ENCODE data around the gene CRTC3.
"Not testable (repeated sequence)": the region's sequence is repeated elsewhere in the genome, so short reads cannot be mapped to it uniquely, and the experiment has no call there.

CRTC3 gene

GRCh38 chr15:90510781-90511180 lies 18.9 kb upstream of the CRTC3 start:
- H3K9me3 Mint-ChIP-seq; ATAC-seq; H3K4me1 Mint-ChIP-seq; DNase-seq (ENCODE audit: low spot score in 2 of 2); H3K36me3 Mint-ChIP-seq: not testable (repeated sequence)
- H3K4me3 Mint-ChIP-seq = peak overlapping the region; percentile 41
- peak overlapping the region; percentile 1 for H3K27ac Mint-ChIP-seq

- Mint-ChIP-seq H3K27ac (peak overlapping the region; percentile 1), H3K4me3 (peak overlapping the region; percentile 41)
- H3K36me3 Mint-ChIP-seq; H3K4me1 Mint-ChIP-seq; ATAC-seq; H3K9me3 Mint-ChIP-seq; DNase-seq (ENCODE audit: low spot score in 2 of 2): not testable (repeated sequence)
Measured at GRCh38 chr15:90511211-90511618, 18.5 kb upstream of the CRTC3 start.

DNA sequence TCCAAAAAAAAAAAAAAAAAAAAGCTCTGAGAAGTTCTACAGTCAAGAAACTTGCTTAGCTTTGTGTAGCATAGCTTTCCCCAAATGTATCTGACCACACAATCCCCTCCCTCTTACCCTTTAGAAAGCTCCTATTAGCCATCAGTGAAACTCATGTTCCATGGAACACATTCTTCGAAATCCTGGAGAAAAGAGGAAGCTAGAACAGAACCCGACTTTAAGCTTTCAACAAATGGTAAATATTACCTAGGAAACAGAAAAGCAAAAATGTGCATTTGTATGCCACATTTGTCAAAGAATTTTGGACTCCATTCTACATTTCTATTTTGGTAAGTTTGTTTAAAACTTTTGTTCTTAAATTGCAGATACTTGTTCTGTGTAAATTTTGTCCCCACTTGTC lies 17.4 kb upstream of the CRTC3 start:
- ATAC-seq (no peak), DNase-seq (ENCODE audit: low spot score in 2 of 2) (no peak)
- H3K36me3 Mint-ChIP-seq = no peaks in the 10 kb centered on the region
- H3K4me1 Mint-ChIP-seq = peaks cover 6% of the 10 kb centered on the region
- no peaks in the 10 kb centered on the region for H3K9me3 Mint-ChIP-seq
- H3K27ac Mint-ChIP-seq = no peak overlapping the region
- no peak overlapping the region for H3K4me3 Mint-ChIP-seq

GRCh38 chr15:90512981-90513380 lies 16.7 kb upstream of the CRTC3 start:
- Mint-ChIP-seq H3K27ac (no peak overlapping the region), H3K36me3 (no peaks in the 10 kb centered on the region), H3K4me3 (no peak overlapping the region), H3K9me3 (no peaks in the 10 kb centered on the region), H3K4me1 (peaks cover 6% of the 10 kb centered on the region)
- ATAC-seq (no peak), DNase-seq (ENCODE audit: low spot score in 2 of 2) (no peak)

GRCh38 chr15:90513448-90513847 lies 16.3 kb upstream of the CRTC3 start:
- no peak for ATAC-seq
- no peak for DNase-seq (ENCODE audit: low spot score in 2 of 2)
- Mint-ChIP-seq H3K27ac (no peak overlapping the region), H3K36me3 (no peaks in the 10 kb centered on the region), H3K4me1 (peaks cover 6% of the 10 kb centered on the region), H3K9me3 (no peaks in the 10 kb centered on the region), H3K4me3 (no peak overlapping the region)

DNA sequence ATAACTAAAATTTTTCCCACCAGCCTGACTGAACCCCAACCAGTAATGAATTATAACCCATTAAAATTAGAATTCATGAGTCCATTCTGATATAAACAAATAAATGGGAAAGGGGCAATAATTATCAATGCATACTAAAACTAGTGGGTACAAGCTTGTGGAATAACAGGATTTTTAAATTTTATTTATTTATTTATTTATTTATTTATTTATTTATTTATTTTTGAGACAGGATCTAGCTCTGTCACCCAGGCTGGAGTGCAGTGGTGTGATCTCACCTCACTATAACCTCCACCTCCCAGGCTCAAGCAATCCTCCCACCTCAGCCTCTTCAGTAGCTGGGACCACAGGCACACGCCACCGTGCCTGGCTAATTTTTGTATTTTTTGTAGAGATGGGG lies 15.8 kb upstream of the CRTC3 start:
- H3K4me1 Mint-ChIP-seq; H3K9me3 Mint-ChIP-seq; ATAC-seq; H3K36me3 Mint-ChIP-seq; H3K27ac Mint-ChIP-seq; H3K4me3 Mint-ChIP-seq; DNase-seq (ENCODE audit: low spot score in 2 of 2): not testable (repeated sequence)

DNA sequence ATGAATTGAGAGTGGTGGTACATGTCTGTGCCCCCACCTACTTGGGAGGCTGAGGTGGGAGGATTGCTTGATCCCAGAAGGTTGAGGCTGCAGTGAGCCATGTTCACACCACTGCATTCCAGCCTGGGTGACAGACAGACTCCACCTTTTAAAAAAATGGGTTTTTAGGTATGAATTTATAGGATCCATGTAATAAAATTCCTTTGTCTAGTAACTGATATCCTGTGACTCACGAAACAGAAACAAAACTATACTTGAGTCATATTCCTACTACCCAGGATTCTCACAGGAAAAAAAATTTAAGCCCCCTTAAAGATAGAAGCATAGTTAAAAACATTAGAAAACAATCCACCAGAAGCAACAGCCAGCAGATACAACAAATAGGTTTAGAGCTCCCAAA lies 10.0 kb upstream of the CRTC3 start:
- Mint-ChIP-seq H3K36me3 (no peaks in the 10 kb centered on the region), H3K9me3 (no peaks in the 10 kb centered on the region), H3K27ac (no peak overlapping the region), H3K4me1 (peaks cover 4% of the 10 kb centered on the region), H3K4me3 (no peak overlapping the region)
- DNase-seq (ENCODE audit: low spot score in 2 of 2) (no peak), ATAC-seq (no peak)

GRCh38 chr15:90520365-90520764 lies 9.4 kb upstream of the CRTC3 start:
- no peaks in the 10 kb centered on the region for H3K36me3 Mint-ChIP-seq
- H3K4me1 Mint-ChIP-seq = peaks cover 6% of the 10 kb centered on the region
- no peak for ATAC-seq

DNA sequence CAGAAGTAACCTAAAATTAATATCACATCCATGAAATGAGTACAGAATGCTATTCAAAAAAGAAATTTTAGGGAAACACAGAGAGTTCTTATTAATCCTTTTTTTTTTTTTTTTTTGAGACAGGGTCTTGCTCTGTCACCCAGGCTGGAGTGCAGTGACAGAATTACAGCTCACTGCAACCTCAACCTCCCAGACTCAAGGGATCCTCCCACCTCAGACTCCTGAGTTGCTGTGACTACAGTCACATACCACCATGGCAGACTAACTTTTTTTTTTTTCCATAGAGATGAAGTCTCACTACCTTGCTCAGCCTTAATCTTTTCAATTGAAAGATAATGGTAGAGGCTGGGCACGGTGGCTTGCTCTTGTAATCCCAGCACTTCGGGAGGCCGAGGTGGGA lies 6.3 kb upstream of the CRTC3 start:
- Mint-ChIP-seq H3K9me3 (no peaks in the 10 kb centered on the region), H3K4me1 (peaks cover 6% of the 10 kb centered on the region), H3K36me3 (no peaks in the 10 kb centered on the region), H3K4me3 (no peak overlapping the region), H3K27ac (no peak overlapping the region)
- DNase-seq (ENCODE audit: low spot score in 2 of 2) (no peak), ATAC-seq (no peak)

More at GRCh38 chr15:90520365-90520764, 9.4 kb upstream of the CRTC3 start:
- H3K9me3 Mint-ChIP-seq = no peaks in the 10 kb centered on the region
- no peak for DNase-seq (ENCODE audit: low spot score in 2 of 2)
- H3K27ac Mint-ChIP-seq = no peak overlapping the region
- no peak overlapping the region for H3K4me3 Mint-ChIP-seq

DNA sequence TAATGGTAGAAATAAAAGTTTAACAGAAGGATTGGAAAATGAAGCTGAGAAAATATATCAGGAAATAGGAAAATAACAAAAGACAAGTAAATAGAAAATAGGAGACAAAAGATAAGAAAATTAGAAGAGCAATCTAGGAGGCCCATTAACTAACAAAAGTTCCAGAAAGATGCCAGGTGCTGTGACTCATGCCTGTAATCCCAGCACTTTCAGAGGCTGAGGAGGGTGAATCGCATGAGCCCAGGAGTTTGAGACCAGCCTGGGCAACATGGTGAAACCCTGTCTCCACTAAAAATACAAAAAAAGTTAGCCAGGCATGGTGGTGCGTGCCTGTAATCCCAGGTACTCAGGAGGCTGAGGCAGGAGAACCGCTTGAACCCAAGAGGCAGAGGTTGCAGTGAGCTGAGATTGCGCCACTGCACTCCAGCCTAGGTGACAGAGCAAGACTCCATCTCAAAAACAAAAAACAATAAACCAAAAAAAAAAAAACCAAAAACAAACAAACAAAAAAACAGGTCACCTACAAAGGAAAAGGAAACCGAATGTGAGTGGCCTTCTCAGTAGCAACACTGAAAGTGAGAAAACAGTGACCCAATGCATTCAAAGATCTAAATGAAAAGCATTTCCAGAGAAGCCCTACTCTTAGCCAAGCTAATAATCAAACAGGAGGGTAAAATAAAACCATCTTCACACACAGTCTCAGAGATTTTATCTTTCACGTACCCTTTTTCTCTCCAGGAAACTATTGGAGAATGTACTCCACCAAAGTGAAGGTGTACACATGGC lies 5.5 kb upstream of the CRTC3 start:
- not testable (repeated sequence) for H3K9me3 Mint-ChIP-seq; H3K4me3 Mint-ChIP-seq; DNase-seq (ENCODE audit: low spot score in 2 of 2); H3K27ac Mint-ChIP-seq; ATAC-seq; H3K4me1 Mint-ChIP-seq; H3K36me3 Mint-ChIP-seq

DNA sequence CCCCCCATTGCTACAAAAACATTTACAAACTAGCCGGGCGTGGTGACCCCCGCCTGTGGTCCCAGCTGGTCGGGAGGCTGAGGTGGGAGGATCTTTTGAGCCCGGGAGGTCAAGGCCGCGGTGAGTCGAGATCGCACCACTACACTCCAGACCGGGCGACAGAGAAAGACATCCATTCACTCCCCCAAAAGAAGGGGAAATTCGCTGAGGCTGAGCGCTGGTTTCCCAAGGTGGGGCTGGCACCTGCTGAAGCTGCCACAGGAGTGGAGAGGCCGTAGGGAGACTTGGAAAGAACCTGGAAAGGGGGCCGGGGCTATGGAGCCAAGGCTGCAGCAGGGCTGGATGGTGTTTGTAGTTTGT lies 732 bp upstream of the CRTC3 start:
- ATAC-seq = no peak
- peaks cover 37% of the 10 kb centered on the region for H3K4me1 Mint-ChIP-seq
- H3K4me3 Mint-ChIP-seq = peak overlapping the region; percentile 97
- no peaks in the 10 kb centered on the region for H3K9me3 Mint-ChIP-seq
- no peak for DNase-seq (ENCODE audit: low spot score in 2 of 2)
- H3K36me3 Mint-ChIP-seq = peaks cover 12% of the 10 kb centered on the region
- peak overlapping the region; percentile 95 for H3K27ac Mint-ChIP-seq

DNA sequence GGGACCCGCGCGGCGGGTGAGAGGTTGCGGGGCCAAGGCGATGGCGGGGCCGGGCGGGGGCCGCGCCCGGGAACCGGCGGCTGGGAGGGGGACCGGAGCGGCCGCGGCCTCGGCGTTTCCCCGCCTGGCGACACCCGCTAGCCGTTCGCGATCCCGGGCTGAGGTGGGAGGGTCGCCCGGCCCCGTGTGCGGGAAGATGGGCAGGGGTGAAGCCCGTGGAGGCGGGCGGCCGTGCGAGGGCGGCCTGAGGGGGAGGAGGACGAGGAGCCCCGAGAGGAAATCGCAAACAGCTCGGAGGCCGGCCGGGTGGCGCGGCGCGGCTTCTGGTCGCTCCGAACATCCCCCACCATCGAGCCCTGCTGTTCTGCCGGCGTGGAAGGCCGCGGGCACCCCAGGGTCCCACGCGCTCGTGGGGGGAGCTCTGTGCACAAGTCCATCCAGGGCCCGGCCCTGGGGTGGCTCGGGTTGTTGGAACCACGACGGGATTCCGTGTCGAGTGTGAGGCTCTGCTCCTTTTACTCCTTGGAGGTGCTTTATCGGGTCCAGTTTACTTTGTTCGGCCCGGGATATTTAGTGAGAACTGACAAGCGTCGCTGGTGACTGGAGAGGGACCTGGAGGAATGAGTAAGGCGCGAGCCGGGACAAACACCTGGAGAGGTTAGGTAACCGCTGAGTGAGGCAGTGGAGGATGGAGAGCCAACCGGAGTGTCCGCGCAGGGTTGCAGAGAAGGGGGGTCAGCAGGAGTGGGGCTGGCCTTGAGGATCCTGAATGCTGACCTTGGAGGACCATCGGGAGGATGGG lies 728 bp downstream of the CRTC3 start:
- peaks cover 43% of the 10 kb centered on the region for H3K4me1 Mint-ChIP-seq
- peak overlapping the region; percentile 95 for H3K27ac Mint-ChIP-seq
- DNase-seq (ENCODE audit: low spot score in 2 of 2) (peak; percentile 26 to 81), ATAC-seq (peak; percentile 71)
- H3K4me3 Mint-ChIP-seq = peak overlapping the region; percentile 97
- H3K36me3 Mint-ChIP-seq = peaks cover 12% of the 10 kb centered on the region
- no peaks in the 10 kb centered on the region for H3K9me3 Mint-ChIP-seq

DNA sequence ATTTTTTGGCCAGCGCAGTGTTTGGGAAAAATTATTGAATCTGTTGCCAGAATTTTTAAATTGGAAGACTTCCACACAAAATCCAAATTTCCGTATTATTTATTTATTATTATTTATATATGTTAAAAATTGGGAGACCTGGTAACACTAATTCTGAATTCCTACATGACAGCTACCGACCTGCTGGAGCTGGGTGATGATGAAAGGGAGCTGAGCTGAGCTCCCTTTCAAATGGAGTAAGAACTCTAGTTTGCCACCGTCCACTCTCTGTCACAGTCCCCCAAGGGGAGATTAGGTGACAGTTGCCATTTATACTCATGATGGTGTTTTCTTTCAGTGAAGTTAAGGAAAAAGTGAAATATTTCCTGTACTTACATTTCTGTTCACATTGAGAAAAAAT lies 1.4 kb downstream of the CRTC3 start:
- Mint-ChIP-seq H3K27ac (peak overlapping the region; percentile 95), H3K9me3 (no peaks in the 10 kb centered on the region), H3K4me3 (peak overlapping the region; percentile 97), H3K36me3 (peaks cover 12% of the 10 kb centered on the region), H3K4me1 (peaks cover 47% of the 10 kb centered on the region)
- ATAC-seq = no peak
- DNase-seq (ENCODE audit: low spot score in 2 of 2) = no peak

GRCh38 chr15:90535254-90535653 lies 5.5 kb downstream of the CRTC3 start:
- peaks cover 70% of the 10 kb centered on the region for H3K4me1 Mint-ChIP-seq
- H3K9me3 Mint-ChIP-seq = no peaks in the 10 kb centered on the region
- H3K36me3 Mint-ChIP-seq = peaks cover 21% of the 10 kb centered on the region
- no peak for DNase-seq (ENCODE audit: low spot score in 2 of 2)
- no peak overlapping the region for H3K4me3 Mint-ChIP-seq
- ATAC-seq = no peak
- no peak overlapping the region for H3K27ac Mint-ChIP-seq

GRCh38 chr15:90539789-90540188 lies 10.1 kb downstream of the CRTC3 start:
- peak overlapping the region; percentile 83 for H3K27ac Mint-ChIP-seq
- H3K9me3 Mint-ChIP-seq = no peaks in the 10 kb centered on the region
- H3K4me1 Mint-ChIP-seq = peaks cover 42% of the 10 kb centered on the region
- ATAC-seq (peak; percentile 71), DNase-seq (ENCODE audit: low spot score in 2 of 2) (no peak)
- H3K4me3 Mint-ChIP-seq = peak overlapping the region; percentile 69
- peaks cover 42% of the 10 kb centered on the region for H3K36me3 Mint-ChIP-seq

- H3K4me3 Mint-ChIP-seq = no peak overlapping the region
- H3K9me3 Mint-ChIP-seq = no peaks in the 10 kb centered on the region
- no peak overlapping the region for H3K27ac Mint-ChIP-seq
- peaks cover 36% of the 10 kb centered on the region for H3K4me1 Mint-ChIP-seq
- H3K36me3 Mint-ChIP-seq = peaks cover 42% of the 10 kb centered on the region
- no peak for DNase-seq (ENCODE audit: low spot score in 2 of 2)
- no peak for ATAC-seq
Measured at GRCh38 chr15:90540768-90541167, 11.0 kb downstream of the CRTC3 start.
